ENCODE measurements around the gene ADPGK.

Gene ADPGK

GRCh38 chr15:72790302-72790910 lies 6.8 kb upstream of the ADPGK start:
- in situ Hi-C loops (cut with MboI; ENCODE audit: low sequenced_read_pairs): no loop called here

- in situ Hi-C loops (cut with MboI; ENCODE audit: low sequenced_read_pairs): no loop called here
These were observed 4.0 kb upstream of the ADPGK start for GRCh38 chr15:72787526-72787925.

GRCh38 chr15:72786676-72787345 lies 3.3 kb upstream of the ADPGK start:
- in situ Hi-C loops (cut with MboI; ENCODE audit: low sequenced_read_pairs): no loop called here

GRCh38 chr15:72786242-72786641 lies 2.7 kb upstream of the ADPGK start:
- in situ Hi-C loops (cut with MboI; ENCODE audit: low sequenced_read_pairs): no loop called here

GRCh38 chr15:72785841-72786240 lies 2.3 kb upstream of the ADPGK start:
- in situ Hi-C loops (cut with MboI; ENCODE audit: low sequenced_read_pairs): no loop called here

GRCh38 chr15:72785432-72785831 lies 1.9 kb upstream of the ADPGK start:
- in situ Hi-C loops (cut with MboI; ENCODE audit: low sequenced_read_pairs): no loop called here

GRCh38 chr15:72784456-72784876 lies 908 bp upstream of the ADPGK start:
- in situ Hi-C loops (cut with MboI; ENCODE audit: low sequenced_read_pairs): no loop called here

- in situ Hi-C loops (cut with MboI; ENCODE audit: low sequenced_read_pairs): no loop called here
These were observed 436 bp downstream of the ADPGK start for GRCh38 chr15:72783004-72783639.

GRCh38 chr15:72782274-72783003 lies 1.1 kb downstream of the ADPGK start:
- in situ Hi-C loops (cut with MboI; ENCODE audit: low sequenced_read_pairs): no loop called here

GRCh38 chr15:72781631-72782030 lies 1.9 kb downstream of the ADPGK start:
- in situ Hi-C loops (cut with MboI; ENCODE audit: low sequenced_read_pairs): no loop called here

- in situ Hi-C loops (cut with MboI; ENCODE audit: low sequenced_read_pairs): no loop called here
These were observed 4.8 kb downstream of the ADPGK start for GRCh38 chr15:72778796-72779195.

- in situ Hi-C loops (cut with MboI; ENCODE audit: low sequenced_read_pairs): no loop called here
These were observed 8.7 kb downstream of the ADPGK start for GRCh38 chr15:72774696-72775383.

- in situ Hi-C loops (cut with MboI; ENCODE audit: low sequenced_read_pairs): no loop called here
These were observed 12.2 kb downstream of the ADPGK start for GRCh38 chr15:72771329-72771725.

GRCh38 chr15:72770673-72771328 lies 12.8 kb downstream of the ADPGK start:
- in situ Hi-C loops (cut with MboI; ENCODE audit: low sequenced_read_pairs): no loop called here

GRCh38 chr15:72766780-72767179 lies 16.8 kb downstream of the ADPGK start:
- in situ Hi-C loops (cut with MboI; ENCODE audit: low sequenced_read_pairs): no loop called here

GRCh38 chr15:72766025-72766424 lies 17.5 kb downstream of the ADPGK start:
- in situ Hi-C loops (cut with MboI; ENCODE audit: low sequenced_read_pairs): no loop called here

- in situ Hi-C loops (cut with MboI; ENCODE audit: low sequenced_read_pairs): no loop called here
These were observed 18.9 kb downstream of the ADPGK start for GRCh38 chr15:72764656-72765055.

- in situ Hi-C loops (cut with MboI; ENCODE audit: low sequenced_read_pairs): no loop called here
These were observed 22.8 kb downstream of the ADPGK start for GRCh38 chr15:72760590-72761260.

- in situ Hi-C loops (cut with MboI; ENCODE audit: low sequenced_read_pairs): no loop called here
These were observed 25.4 kb downstream of the ADPGK start for GRCh38 chr15:72758182-72758581.

GRCh38 chr15:72754096-72754495 lies 29.5 kb downstream of the ADPGK start:
- in situ Hi-C loops (cut with MboI; ENCODE audit: low sequenced_read_pairs): no loop called here
